ENCODE data around the gene IPO7.
"Not testable (repeated sequence)": the region's sequence is repeated elsewhere in the genome, so short reads cannot be mapped to it uniquely, and the experiment has no call there.

The IPO7 gene

DNA sequence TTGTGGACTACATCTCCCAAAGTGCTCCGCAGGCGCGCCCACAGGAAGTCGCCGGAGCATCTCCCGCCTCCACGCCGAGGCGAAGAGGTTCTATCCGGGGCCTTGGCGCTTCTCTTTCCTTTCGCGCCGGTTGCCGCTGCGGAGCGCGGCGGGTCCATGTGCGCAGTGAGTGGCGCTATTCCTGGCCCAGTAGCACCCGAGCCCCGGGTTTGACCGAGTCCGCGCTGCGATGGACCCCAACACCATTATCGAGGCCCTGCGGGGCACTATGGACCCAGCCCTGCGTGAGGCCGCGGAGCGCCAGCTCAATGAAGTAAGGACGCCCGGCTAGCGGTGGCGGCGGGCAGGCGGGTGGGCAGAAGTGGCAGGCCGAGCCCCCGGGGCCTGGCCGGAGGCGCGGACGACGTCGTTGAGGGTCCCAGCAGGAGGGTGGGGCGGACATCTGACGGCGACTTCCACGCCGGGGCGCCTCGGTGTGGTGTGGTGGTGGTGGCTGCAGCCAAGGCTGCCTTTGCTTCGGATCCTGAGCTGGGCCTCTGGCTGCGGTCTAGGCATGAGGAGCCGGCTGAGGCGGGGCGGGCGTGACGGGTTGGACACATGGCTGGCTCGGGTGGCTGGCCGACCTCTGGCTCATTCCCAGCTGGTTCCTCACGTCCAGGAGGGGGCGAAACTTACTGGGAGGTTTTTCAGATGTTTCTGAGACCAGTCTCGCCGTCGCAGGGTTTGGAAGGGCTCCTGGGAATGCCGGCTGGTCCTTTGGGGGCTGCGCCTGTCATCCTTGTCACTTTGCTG, at the start of gene IPO7:
IPO7 (plus strand) TSS at position 118 of the 792 bp plus-strand sequence; CDS start at position 230, 112 bp downstream.
- DNase-seq (ENCODE audit: low read depth in 1 of 2, low spot score in 1 of 2): peak; percentile 72 to 87

DNA sequence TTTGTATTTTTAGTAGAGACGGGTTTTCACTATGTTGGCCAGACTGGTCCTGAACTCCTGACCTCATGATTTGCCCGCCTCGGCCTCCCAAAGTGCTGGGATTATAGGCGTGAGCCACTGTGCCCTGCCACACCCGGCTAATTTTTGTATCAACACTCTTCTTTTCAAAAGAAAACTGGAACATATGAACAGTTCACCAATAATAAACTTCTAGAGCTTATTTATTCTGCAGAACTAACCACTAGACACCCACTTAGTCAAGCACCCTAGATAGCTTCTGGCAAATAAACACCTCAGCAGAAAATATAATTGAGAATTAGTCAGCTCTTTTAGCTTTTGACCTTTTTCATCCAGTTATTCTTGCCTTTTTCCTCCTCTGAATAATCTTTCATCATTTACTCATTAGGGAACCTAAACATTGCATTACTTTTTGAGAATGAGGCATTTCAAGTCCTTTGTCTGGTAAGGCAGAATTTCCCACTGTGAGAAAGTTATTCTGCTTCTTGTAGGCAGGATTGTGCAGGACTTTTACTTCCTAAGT, 42.7 kb upstream of the IPO7 start:
- no peak for DNase-seq (ENCODE audit: low read depth in 1 of 2, low spot score in 1 of 2)

DNA sequence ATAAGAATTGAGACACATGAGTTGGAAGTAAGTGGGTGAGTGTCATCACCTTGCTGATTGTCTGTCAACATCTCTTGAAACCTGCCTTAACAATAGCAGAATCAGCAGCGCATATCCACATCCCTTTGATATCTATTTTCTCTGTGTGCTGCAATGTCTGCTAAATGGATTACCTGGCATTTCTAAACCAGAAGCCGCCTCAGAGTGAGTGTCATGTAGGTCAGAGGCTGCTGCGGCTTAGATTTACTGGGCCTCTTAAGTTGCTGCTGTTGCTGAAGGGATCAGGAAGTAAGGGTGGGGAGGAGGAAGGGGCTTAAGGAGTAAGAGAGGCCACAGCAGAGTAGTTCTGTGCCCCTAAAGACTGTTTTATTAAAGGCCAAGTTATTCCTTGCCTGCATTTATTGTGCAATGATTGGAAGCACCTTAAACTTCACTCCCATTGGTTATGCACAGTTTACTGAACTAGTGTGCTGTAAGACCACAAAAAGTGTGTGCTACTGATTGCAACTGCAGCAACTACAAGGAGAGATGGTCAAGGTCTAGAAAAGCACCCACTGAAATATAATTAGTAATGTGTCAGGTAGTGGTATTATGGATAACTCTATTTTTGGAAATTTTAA, 40.3 kb upstream of the IPO7 start:
- no peak for DNase-seq (ENCODE audit: low read depth in 1 of 2, low spot score in 1 of 2)

- DNase-seq (ENCODE audit: low read depth in 1 of 2, low spot score in 1 of 2): no peak
These were observed 37.4 kb upstream of the IPO7 start for GRCh38 chr11:9347100-9347499.

GRCh38 chr11:9347779-9348178, 36.7 kb upstream of the IPO7 start:
- not testable (repeated sequence) for DNase-seq (ENCODE audit: low read depth in 1 of 2, low spot score in 1 of 2)

DNA sequence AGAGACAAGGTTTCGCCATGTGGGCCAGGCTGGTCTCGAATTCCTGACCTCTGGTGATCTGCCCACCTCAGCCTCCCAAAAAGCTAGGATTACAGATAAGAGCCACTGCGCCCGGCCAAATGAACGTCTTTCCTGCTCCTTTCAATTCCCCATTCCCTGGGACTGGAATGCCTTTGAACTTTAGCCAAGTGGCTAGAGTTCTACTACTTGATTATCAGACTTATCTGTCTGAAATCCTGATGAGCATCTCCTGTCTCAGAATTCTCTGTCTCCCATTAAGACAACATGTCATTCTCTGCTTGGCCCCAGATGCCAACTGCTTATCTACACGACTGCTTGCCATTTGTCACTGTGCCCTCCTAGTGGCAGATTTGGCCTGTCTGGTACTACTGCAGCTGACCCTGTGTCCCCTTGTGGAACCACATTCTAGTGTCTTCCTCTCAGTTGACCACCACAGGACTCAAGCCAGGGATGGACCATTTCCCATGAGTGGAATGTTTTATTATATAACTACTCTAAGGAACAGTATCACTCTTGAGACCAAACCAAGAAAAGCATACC, 33.1 kb upstream of the IPO7 start:
- no peak for DNase-seq (ENCODE audit: low read depth in 1 of 2, low spot score in 1 of 2)

DNA sequence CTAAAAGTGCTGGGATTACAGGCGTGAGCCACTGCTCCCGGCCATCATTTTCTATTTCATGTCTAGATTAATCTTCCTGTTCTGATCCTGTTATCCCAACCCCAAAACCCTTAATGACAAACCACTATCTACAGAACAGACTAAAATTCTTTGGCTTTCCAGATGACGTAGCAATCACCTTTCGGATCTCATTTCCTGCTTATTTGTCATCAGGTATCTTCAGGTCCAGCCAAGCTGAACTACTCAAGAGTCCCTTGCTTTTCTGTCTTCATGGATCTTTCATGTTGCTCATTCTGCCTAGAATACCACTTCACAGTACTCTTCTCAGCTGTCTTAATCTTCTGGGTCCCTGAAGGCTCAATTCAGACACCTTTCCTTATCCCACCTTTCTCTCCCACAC, 27.4 kb upstream of the IPO7 start:
- DNase-seq (ENCODE audit: low read depth in 1 of 2, low spot score in 1 of 2): no peak

DNA sequence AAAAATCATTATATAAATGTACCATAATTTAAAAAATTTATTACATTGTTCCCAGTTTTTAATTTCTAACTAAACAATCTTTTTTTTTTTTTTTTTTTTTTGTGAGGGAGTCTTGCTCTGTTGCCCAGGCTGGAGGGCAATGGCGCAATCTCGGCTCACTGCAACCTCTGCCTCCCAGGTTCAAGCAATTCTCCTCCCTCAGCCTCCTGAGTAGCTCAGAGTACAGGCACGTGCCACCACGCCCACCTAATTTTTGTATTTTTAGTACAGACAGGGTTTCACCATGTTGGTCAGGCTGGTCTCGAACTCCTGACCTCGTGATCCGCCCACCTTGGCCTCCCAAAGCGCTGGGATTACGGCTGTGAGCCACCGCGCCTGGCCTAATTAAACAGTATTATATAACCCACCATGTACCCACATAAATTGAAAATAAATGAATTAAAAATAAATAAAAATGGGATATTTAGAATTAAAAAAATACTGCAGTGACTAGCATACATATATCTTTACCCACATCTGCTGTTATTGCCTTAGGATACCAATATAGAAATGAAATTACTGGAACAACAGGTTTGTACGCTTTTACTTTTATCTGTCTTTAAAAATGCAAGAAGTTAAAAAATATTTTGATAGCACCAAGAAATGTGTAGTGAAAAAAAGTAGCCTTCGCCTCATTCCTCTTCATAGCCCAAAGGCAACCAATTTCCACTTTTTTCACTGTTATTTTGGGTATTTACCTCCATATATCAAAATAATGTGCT, 23.4 kb upstream of the IPO7 start:
- DNase-seq (ENCODE audit: low read depth in 1 of 2, low spot score in 1 of 2): not testable (repeated sequence)

GRCh38 chr11:9362393-9362863, 22.0 kb upstream of the IPO7 start:
- DNase-seq (ENCODE audit: low read depth in 1 of 2, low spot score in 1 of 2): no peak

DNA sequence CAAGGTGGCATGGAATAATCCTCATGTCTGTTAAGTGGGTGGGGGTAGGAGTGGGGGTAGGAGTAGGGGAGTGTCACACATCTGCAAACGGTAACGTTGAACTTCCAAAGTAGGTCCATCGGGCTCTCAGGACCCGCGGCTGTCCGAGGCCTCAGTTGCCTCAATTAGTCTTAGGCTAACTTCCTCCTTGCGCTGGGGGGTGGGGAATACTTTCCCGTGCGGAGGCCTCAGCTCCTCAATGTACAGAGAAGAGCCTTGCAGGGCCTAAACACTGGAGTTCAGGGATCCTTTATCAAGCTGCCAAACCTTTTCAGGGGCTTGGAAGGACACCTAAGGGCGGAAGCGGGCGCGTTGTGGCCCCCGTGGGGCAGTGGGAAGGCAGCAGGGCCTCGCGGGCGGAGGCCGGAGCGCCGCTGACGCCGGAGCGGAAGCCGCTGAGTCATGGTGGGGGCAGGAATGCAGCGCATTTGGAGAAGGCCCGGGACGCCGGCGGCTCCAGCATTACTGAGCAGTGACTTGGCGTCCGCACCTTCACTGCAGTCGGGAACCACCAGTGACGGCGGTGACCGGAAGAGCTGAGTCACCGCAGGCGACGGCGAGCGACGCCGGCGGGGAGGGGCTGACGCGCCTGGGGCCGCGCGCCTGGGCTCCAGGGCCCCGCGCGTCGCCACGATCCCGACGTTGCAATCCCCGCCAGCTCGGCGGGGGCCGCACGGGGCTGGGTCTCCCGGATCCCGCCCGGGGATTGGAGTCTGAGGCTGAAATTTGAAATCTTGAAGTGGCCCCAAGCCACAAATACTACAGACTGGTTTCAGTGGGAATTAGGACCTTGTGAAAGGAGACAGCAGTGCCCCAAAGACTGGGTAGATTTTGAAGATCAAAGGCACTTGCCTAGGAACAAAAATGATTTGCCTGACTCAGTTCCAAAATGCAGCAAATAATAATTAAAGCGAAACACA, 20.2 kb upstream of the IPO7 start:
- peak; percentile 59 to 71 for DNase-seq (ENCODE audit: low read depth in 1 of 2, low spot score in 1 of 2)

- DNase-seq (ENCODE audit: low read depth in 1 of 2, low spot score in 1 of 2): no peak
These were observed 16.9 kb upstream of the IPO7 start for GRCh38 chr11:9367551-9367950.

DNA sequence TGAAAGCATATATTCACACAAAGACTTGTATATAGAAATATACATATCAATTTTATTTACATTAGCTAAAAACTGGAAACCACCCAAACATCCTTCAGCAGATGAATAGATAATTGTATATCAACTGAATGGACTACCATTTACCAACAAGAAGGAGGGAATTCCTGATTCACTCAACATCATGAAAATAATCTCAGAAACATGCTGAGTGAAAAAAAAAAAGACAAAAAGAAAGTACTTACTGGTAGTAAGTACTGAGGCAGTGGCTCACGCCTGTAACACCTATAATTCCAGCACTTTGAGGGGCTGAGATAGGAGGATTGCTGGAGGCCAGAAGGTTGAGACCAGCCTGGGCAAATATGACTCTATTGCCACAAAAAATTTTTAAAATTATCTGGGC, 7.4 kb upstream of the IPO7 start:
- no peak for DNase-seq (ENCODE audit: low read depth in 1 of 2, low spot score in 1 of 2)

GRCh38 chr11:9379041-9379440, 5.4 kb upstream of the IPO7 start:
- DNase-seq (ENCODE audit: low read depth in 1 of 2, low spot score in 1 of 2): no peak

DNA sequence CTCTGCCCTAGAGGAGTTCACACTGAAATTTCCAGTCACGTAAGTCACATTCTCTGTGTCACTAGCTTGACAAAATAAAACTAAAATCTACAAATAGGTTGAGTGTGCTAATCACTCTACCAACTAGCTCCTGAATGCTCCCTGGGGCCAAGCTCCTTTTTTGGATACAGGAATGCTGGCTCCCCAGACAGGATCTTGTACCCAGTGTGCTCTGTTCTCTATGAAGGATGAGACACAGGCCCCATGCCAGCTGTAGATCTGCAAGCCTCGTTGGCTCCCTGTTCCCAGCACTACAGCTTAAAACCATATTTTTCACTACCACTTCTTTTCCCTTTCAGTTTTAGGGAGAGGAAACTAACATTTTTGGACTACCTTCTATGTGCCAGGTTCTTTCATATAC, 3.7 kb upstream of the IPO7 start:
- no peak for DNase-seq (ENCODE audit: low read depth in 1 of 2, low spot score in 1 of 2)

DNA sequence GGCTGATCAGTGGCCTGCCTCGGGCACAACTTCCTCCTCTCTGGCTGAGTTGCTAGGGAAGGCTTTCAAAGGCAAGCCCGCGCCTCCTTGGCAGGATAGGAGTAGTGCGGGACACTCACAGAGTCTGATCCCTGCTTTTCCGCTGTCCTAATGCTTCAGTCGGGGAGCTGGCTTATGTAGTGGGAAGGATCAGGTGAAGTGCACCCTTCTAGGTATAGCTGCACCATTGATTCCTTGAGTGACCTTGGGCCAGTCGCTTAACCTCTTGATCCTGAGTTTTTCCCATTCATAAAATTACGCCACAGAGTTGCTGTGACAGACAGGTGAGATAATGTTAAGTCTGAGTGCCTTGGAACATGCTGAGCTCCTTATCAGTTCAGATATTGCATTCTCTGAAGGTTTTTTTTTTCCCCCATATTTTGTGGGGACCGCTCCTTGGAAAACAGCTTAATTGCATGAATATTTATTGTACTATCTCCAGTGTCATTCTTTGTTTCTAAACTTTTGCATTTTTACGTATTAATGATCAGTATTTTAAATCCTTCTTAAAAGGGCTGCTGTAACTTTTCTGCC, 961 bp downstream of the IPO7 start:
- DNase-seq (ENCODE audit: low read depth in 1 of 2, low spot score in 1 of 2): peak in 1 of 2 donors; percentile 9

- DNase-seq (ENCODE audit: low read depth in 1 of 2, low spot score in 1 of 2): no peak
These were observed 1.6 kb downstream of the IPO7 start for GRCh38 chr11:9386086-9386485.

DNA sequence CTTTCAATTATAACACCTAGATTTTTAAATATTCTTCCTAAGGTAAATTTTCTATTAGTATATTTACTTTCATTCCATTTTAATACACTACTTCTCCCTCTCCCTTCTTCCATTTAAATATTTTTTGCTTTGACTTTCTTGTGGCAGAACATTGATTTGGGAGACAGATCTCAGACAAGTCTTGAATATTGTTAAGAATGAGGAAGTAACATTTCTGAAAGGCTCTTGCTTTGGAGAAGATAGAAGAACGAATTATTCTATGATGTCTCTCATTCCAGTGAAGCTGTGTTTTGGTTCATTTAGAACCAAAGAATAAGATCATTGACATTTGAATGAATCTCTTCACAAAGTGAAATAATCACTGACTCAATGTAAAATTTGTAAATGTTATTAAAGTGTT, 2.4 kb downstream of the IPO7 start:
- no peak for DNase-seq (ENCODE audit: low read depth in 1 of 2, low spot score in 1 of 2)

- no peak for DNase-seq (ENCODE audit: low read depth in 1 of 2, low spot score in 1 of 2)
These were observed 11.9 kb downstream of the IPO7 start for GRCh38 chr11:9396310-9396709.

DNA sequence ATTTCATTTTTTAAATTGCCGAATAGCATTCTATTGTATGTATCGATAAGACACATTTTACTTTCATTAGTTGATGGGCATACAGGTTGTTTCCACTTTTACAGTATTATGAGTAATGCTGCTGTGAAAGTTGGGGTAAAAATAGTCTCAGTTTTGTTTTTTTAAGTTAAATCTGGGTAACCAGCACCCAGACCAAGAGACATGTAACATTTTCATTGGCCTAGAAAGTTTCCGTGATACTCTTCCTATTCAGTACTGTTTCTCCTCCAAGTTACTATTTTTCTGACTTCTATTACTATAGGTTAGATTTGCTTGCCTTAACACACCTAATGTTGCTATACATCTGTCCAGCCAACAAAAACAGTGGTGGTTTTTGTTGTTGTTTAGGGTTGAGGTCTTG, 12.3 kb downstream of the IPO7 start:
- no peak for DNase-seq (ENCODE audit: low read depth in 1 of 2, low spot score in 1 of 2)

All from activated CD4-positive, alpha-beta T cell treated with anti-CD3 and anti-CD28 coated beads, Interleukin-2, amount 50 U/mL, for 24 hours (primary cell).